MM.1S (cell line): ENCODE results near the gene NLRP14.

Experiments used
- DNase-seq: peaks from one replicate; pipeline ENCODE4 v3.0.0-alpha.2; 2015
- H2AFZ ChIP-seq: fragments of 300-600 bp; sonication (generic); 2 replicates; pipeline ENCODE4 v1.6.0; 2016; ENCODE audit warnings: antibody characterized with exemption, low read length
- H3F3A ChIP-seq: fragments of 300-600 bp; sonication (generic); 2 replicates; pipeline ENCODE4 v1.6.1; 2016; ENCODE audit warnings: mild to moderate bottlenecking, antibody characterized with exemption, low read length, moderate library complexity, mixed read lengths; ENCODE audit not compliant: insufficient read depth
- H3K27ac ChIP-seq: fragments of 300-600 bp; sonication (generic); 2 replicates; pipeline ENCODE4 v1.5.1; 2016; ENCODE audit warnings: mild to moderate bottlenecking, low read length
- H3K27me3 ChIP-seq: fragments of 300-600 bp; sonication (generic); replicated peaks from 2 replicates; pipeline ENCODE4 v1.6.0; 2016; ENCODE audit warnings: low read length; ENCODE audit not compliant: insufficient read depth
- H3K36me3 ChIP-seq: fragments of 300-600 bp; sonication (generic); replicated peaks from 2 replicates; pipeline ENCODE4 v1.6.1; 2016; ENCODE audit warnings: mild to moderate bottlenecking, low read length, mixed read lengths; ENCODE audit not compliant: insufficient read depth
- H3K4me1 ChIP-seq: fragments of 300-600 bp; sonication (generic); 2 replicates; pipeline ENCODE4 v1.6.1; 2016; ENCODE audit warnings: low read length, mixed read lengths
- H3K4me2 ChIP-seq: fragments of 300-600 bp; sonication (generic); 2 replicates; pipeline ENCODE4 v1.6.0; 2016; ENCODE audit warnings: low read depth, low read length
- H3K4me3 ChIP-seq: fragments of 300-600 bp; sonication (generic); 2 replicates; pipeline ENCODE4 v1.5.1; 2016; ENCODE audit warnings: low read length, mixed read lengths
- H3K79me2 ChIP-seq: fragments of 300-600 bp; sonication (generic); 2 replicates; pipeline ENCODE4 v1.6.1; 2016; ENCODE audit warnings: mixed run types, low read length, mixed read lengths
- H3K9ac ChIP-seq: fragments of 300-600 bp; sonication (generic); 2 replicates; pipeline ENCODE4 v1.6.1; 2016; ENCODE audit warnings: low read length, mixed read lengths
- H3K9me2 ChIP-seq: fragments of 300-600 bp; sonication (generic); replicated peaks from 2 replicates; pipeline ENCODE4 v1.6.1; 2016; ENCODE audit warnings: mild to moderate bottlenecking, low read length, mixed read lengths; ENCODE audit not compliant: insufficient read depth
- H3K9me3 ChIP-seq: fragments of 300-600 bp; sonication (generic); replicated peaks from 2 replicates; pipeline ENCODE4 v1.6.1; 2016; ENCODE audit warnings: mild to moderate bottlenecking, low read length, mixed read lengths; ENCODE audit not compliant: insufficient read depth
- H4K20me1 ChIP-seq: fragments of 300-600 bp; sonication (generic); 2 replicates; pipeline ENCODE4 v1.6.1; 2016; ENCODE audit warnings: mild to moderate bottlenecking, low read length, moderate library complexity, mixed read lengths; ENCODE audit not compliant: insufficient read depth
- CTCF ChIP-seq: fragments of 300-600 bp; sonication (generic); IDR thresholded peaks from 2 replicates; pipeline ENCODE4 v1.5.1; 2016; ENCODE audit warnings: antibody characterized with exemption, low read length, mixed read lengths
- EZH2 ChIP-seq: fragments of 300-600 bp; sonication (generic); optimal IDR thresholded peaks from 2 replicates; pipeline ENCODE3; 2017; ENCODE audit warnings: low read depth, mild to moderate bottlenecking, antibody characterized with exemption, low read length, mixed read lengths
- EZH2phosphoT487 ChIP-seq: fragments of 300-600 bp; sonication (generic); IDR thresholded peaks from 2 replicates; pipeline ENCODE4 v1.6.1; 2018; ENCODE audit warnings: antibody characterized with exemption, low read length

The NLRP14 gene

GRCh38 chr11:6988506-6988905 lies 31.8 kb upstream of the NLRP14 start:
- Histone ChIP-seq H3K36me3 (no peaks in the 10 kb centered on the region; the same call in 1 of the 2 replicates), H3K27ac (no peak overlapping the region), H4K20me1 (no peaks in the 10 kb centered on the region), H3K9me2 (no peaks in the 10 kb centered on the region), H3K4me2 (no peak overlapping the region), H3K9ac (no peak overlapping the region), H3K4me3 (no peak overlapping the region), H3K4me1 (no peaks in the 10 kb centered on the region), H3K9me3 (no peaks in the 10 kb centered on the region), H3K27me3 (no peaks in the 10 kb centered on the region), H3F3A (no peaks in the 10 kb centered on the region), H3K79me2 (no peaks in the 10 kb centered on the region), H2AFZ (no peak overlapping the region)
- TF ChIP-seq EZH2phosphoT487: no peak
- TF ChIP-seq EZH2: no peak
- no peak for TF ChIP-seq CTCF
- DNase-seq: no peak

GRCh38 chr11:6991227-6991626 lies 29.1 kb upstream of the NLRP14 start:
- Histone ChIP-seq H3K4me3 (no peak overlapping the region), H4K20me1 (no peaks in the 10 kb centered on the region), H3K9ac (no peak overlapping the region), H3K4me1 (no peaks in the 10 kb centered on the region), H3K4me2 (no peak overlapping the region), H3K36me3 (no peaks in the 10 kb centered on the region), H3K27me3 (no peaks in the 10 kb centered on the region), H3K9me3 (no peaks in the 10 kb centered on the region), H3K27ac (no peak overlapping the region), H2AFZ (no peak overlapping the region), H3F3A (no peaks in the 10 kb centered on the region), H3K79me2 (no peaks in the 10 kb centered on the region), H3K9me2 (no peaks in the 10 kb centered on the region)
- DNase-seq: no peak
- TF ChIP-seq EZH2 (no peak), EZH2phosphoT487 (no peak), CTCF (no peak)

GRCh38 chr11:6992026-6992425 lies 28.3 kb upstream of the NLRP14 start:
- no peaks in the 10 kb centered on the region for H3K9me3 ChIP-seq
- H3K4me1 ChIP-seq: no peaks in the 10 kb centered on the region
- H3F3A ChIP-seq: no peaks in the 10 kb centered on the region
- no peaks in the 10 kb centered on the region for H3K9me2 ChIP-seq
- no peak for DNase-seq
- H3K4me2 ChIP-seq: no peak overlapping the region
- no peaks in the 10 kb centered on the region for H3K79me2 ChIP-seq
- no peaks in the 10 kb centered on the region for H3K36me3 ChIP-seq
- no peaks in the 10 kb centered on the region for H3K27me3 ChIP-seq
- TF ChIP-seq EZH2phosphoT487 (no peak), EZH2 (no peak), CTCF (no peak)
- H2AFZ ChIP-seq: no peak overlapping the region
- no peak overlapping the region for H3K4me3 ChIP-seq
- no peak overlapping the region for H3K9ac ChIP-seq
- H4K20me1 ChIP-seq: no peaks in the 10 kb centered on the region
- no peak overlapping the region for H3K27ac ChIP-seq
